IMR-90 (cell line): ENCODE results near the gene PRKAR1B. TPM values are rescaled to one million over a fixed set of nuclear protein-coding genes. Genes with fewer than 3 reads are reported as not detected.

Source experiments
- ATAC-seq: fragments of 200-7000 bp; cut with Tn5 transposase; 2 replicates; pipeline ENCODE4 v1.9.1; 2020; ENCODE audit warnings: low read depth, mild to moderate bottlenecking, moderate library complexity
- BruUV-seq: library from RNA; stranded (reverse); fragments of 400-500 nt; replicated peaks from 2 replicates; lab custom pipeline; 2021; lab: Mats Ljungman, UMichigan
- CTCF ChIA-PET: fragments of 300-600 bp; formaldehyde crosslinking; extraction: SDS; loops from one replicate; lab custom pipeline; 2021; ENCODE audit warnings: antibody characterized with exemption; lab: Yijun Ruan, JAX
- POLR2A ChIA-PET: fragments of 300-600 bp; sonication (Branson Sonifier 250); formaldehyde crosslinking; loops from one replicate; lab custom pipeline; 2022; ENCODE audit warnings: antibody characterized with exemption; ENCODE audit not compliant: unreplicated experiment; lab: Charles Lee
- DNase-seq: peaks from one replicate; pipeline ENCODE4 v3.0.0; 2013
- H2AFZ ChIP-seq: replicated peaks from 2 replicates; pipeline ENCODE3; 2013; ENCODE audit warnings: low read length, mild to moderate bottlenecking; ENCODE audit not compliant: poor library complexity
- H2AK5ac ChIP-seq: 2 replicates; pipeline ENCODE4 v1.6.1; 2013; ENCODE audit warnings: low read depth, low read length, inconsistent platforms
- H2AK9ac ChIP-seq: replicated peaks from 2 replicates; pipeline ENCODE3; 2013; ENCODE audit warnings: mild to moderate bottlenecking, low read depth, low read length, moderate library complexity; ENCODE audit not compliant: poor library complexity
- H2BK120ac ChIP-seq: 2 replicates; pipeline ENCODE4 v1.6.1; 2013; ENCODE audit warnings: low read depth, low read length, inconsistent platforms
- H2BK15ac ChIP-seq: 3 replicates; pipeline ENCODE4 v1.6.1; 2013; ENCODE audit warnings: low read depth, low read length, inconsistent platforms
- H2BK20ac ChIP-seq: 2 replicates; pipeline ENCODE4 v1.6.1; 2013; ENCODE audit warnings: low read depth, mild to moderate bottlenecking, inconsistent platforms, low read length, moderate library complexity
- H2BK5ac ChIP-seq: 2 replicates; pipeline ENCODE4 v1.6.1; 2013; ENCODE audit warnings: mild to moderate bottlenecking, low read depth, low read length, inconsistent platforms; ENCODE audit not compliant: poor library complexity, severe bottlenecking
- H3K14ac ChIP-seq: replicated peaks from 2 replicates; pipeline ENCODE4 v1.6.1; 2013; ENCODE audit warnings: low read depth, low read length, inconsistent platforms
- H3K18ac ChIP-seq: 2 replicates; pipeline ENCODE4 v1.6.1; 2013; ENCODE audit warnings: low read depth, low read length, control low read depth
- H3K23ac ChIP-seq: 2 replicates; pipeline ENCODE4 v1.6.1; 2013; ENCODE audit warnings: low read depth, low read length, inconsistent platforms
- H3K27ac ChIP-seq: 2 replicates; pipeline ENCODE4 v1.5.1; 2013; ENCODE audit warnings: mild to moderate bottlenecking, control low read depth, low read length; ENCODE audit not compliant: insufficient read depth
- H3K27me3 ChIP-seq: 2 replicates; pipeline ENCODE4 v1.6.1; 2013; ENCODE audit warnings: low read length; ENCODE audit not compliant: control insufficient read depth, insufficient read depth
- H3K36me3 ChIP-seq: 2 replicates; pipeline ENCODE4 v1.6.1; 2013; ENCODE audit warnings: low read length, mixed read lengths; ENCODE audit not compliant: control insufficient read depth, insufficient read depth
- H3K4ac ChIP-seq: 2 replicates; pipeline ENCODE4 v1.6.1; 2013; ENCODE audit warnings: low read depth, low read length, inconsistent platforms
- H3K4me1 ChIP-seq: 2 replicates; pipeline ENCODE4 v1.6.1; 2013; ENCODE audit warnings: low read length, mixed read lengths; ENCODE audit not compliant: control insufficient read depth, insufficient read depth
- H3K4me2 ChIP-seq: 2 replicates; pipeline ENCODE4 v1.6.1; 2013; ENCODE audit warnings: low read depth, mild to moderate bottlenecking, control low read depth, low read length, moderate library complexity
- H3K4me3 ChIP-seq: 2 replicates; pipeline ENCODE4 v1.5.1; 2013; ENCODE audit warnings: low read depth, mild to moderate bottlenecking, control low read depth, low read length, moderate library complexity; ENCODE audit not compliant: insufficient read depth
- H3K56ac ChIP-seq: 2 replicates; pipeline ENCODE4 v1.6.1; 2013; ENCODE audit warnings: low read length, inconsistent platforms; ENCODE audit not compliant: insufficient read depth; ENCODE audit errors: extremely low read depth
- H3K79me1 ChIP-seq, 2 experiments: 2 replicates each; pipeline ENCODE4 v1.6.1; 2013; ENCODE audit warnings: low read length in 2 of 2, inconsistent platforms in 1 of 2, low read depth in 1 of 2
- H3K9ac ChIP-seq: 2 replicates; pipeline ENCODE4 v1.6.1; 2013; ENCODE audit warnings: low read depth, low read length, control low read depth
- H3K9me1 ChIP-seq: 2 replicates; pipeline ENCODE4 v1.6.1; 2013; ENCODE audit warnings: low read length, inconsistent platforms; ENCODE audit not compliant: insufficient read depth
- H3K9me3 ChIP-seq: 2 replicates; pipeline ENCODE4 v1.6.1; 2013; ENCODE audit warnings: low read length; ENCODE audit not compliant: control insufficient read depth, insufficient read depth
- H4K20me1 ChIP-seq: 2 replicates; pipeline ENCODE4 v1.6.1; 2013; ENCODE audit warnings: low read length, inconsistent platforms; ENCODE audit not compliant: insufficient read depth
- H4K5ac ChIP-seq: 2 replicates; pipeline ENCODE4 v1.6.1; 2013; ENCODE audit warnings: mild to moderate bottlenecking, low read depth, low read length, control low read depth
- H4K8ac ChIP-seq, 2 experiments: 2 replicates each; pipeline ENCODE4 v1.6.1; 2013; ENCODE audit warnings: low read depth in 2 of 2, low read length in 2 of 2, control low read depth in 1 of 2, inconsistent platforms in 1 of 2
- H4K91ac ChIP-seq: 2 replicates; pipeline ENCODE4 v1.6.1; 2013; ENCODE audit warnings: low read depth, low read length, inconsistent platforms; ENCODE audit not compliant: insufficient read depth
- CEBPB ChIP-seq: IDR thresholded peaks from 2 replicates; pipeline ENCODE4 v1.6.1; 2012; ENCODE audit warnings: low read depth, low read length, improper control_type of control experiment
- RCOR1 ChIP-seq: IDR thresholded peaks from 2 replicates; pipeline ENCODE4 v1.6.1; 2012; ENCODE audit warnings: mild to moderate bottlenecking, low read length, improper control_type of control experiment; ENCODE audit not compliant: insufficient replicate concordance
- WGBS, 2 experiments: methylation state at CpG; one replicate each; pipeline versions ENCODE4 v1.1.5 to v1.1.7; 2013; ENCODE audit warnings: missing lambda C conversion rate in 2 of 2; ENCODE audit not compliant: insufficient read length in 1 of 2; ENCODE audit errors: extremely low coverage in 2 of 2; 5-methylcytosine and 5-hydroxymethylcytosine counted together
- dilution Hi-C: fragments of 300-500 bp; cut with HindIII; formaldehyde crosslinking; loops from one replicate; pipeline ENCODE4 v1.14.3; 2018; ENCODE audit warnings: low sequenced_read_pairs; ENCODE audit not compliant: unreplicated experiment
- in situ Hi-C: fragments of 300-500 bp; cut with MboI; formaldehyde crosslinking; loops from 3 replicates; pipeline ENCODE4 v1.14.3; 2019; ENCODE audit warnings: low sequenced_read_pairs, inconsistent platforms, mixed read lengths
- intact Hi-C: fragments of 100-400 bp; cut with micrococcal nuclease; formaldehyde crosslinking; loops from 2 replicates; pipeline ENCODE4 v1.10.0; 2022
- polyA plus RNA-seq, 3 experiments: library from polyadenylated mRNA; depleted of rRNA; stranded (reverse); fragments of >200 nt; gene quantifications; 2 replicates each; pipeline ENCODE4 v1.2.3, GENCODE V29; 2012; ENCODE audit warnings: low replicate concordance in 1 of 3
- total RNA-seq: library from RNA; depleted of rRNA; stranded (reverse); fragments of >200 nt; gene quantifications from 2 replicates; pipeline ENCODE4 v1.2.3, GENCODE V29; 2012

PRKAR1B gene
- total and polyA plus RNA-seq, 2 of the 4 experiments (the other 2 are of a cell fraction): 15.2 to 20.2 TPM

DNA sequence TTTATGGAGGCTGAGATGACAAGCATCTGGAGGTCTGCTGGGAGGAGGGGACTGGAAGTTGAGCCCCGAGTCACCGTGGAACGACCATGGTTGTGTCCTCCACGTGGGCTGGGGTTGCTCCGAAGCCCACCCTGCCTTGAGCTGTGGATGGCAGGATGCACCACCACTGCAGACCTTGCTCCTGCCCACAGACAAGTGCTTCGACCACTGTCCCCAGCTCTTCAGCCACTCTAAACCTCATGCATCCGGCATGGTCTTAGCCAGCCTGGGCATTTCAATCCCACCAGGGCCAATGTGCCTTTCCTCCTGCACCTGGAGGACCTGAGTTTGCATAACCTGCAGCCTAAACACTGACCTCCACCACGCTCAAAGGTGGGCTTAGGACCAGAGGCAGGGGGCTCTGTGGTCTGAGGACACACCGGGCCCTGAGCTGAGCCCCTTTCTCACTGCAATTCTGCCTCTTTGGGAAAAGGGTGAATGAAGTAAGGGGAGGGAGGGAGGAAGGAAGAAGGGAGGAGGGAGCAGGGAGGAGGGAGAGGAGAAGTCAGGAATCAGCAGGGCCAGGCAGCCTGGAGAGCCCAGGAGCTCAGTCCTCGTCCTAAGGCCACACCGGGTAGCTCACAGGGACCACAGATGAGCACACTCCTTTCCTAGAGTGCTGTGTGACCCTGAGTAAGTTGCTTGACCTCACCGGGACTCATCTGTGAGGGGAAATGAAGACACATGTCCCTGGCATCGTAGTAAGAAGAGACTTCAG, 45.4 kb downstream of the PRKAR1B start:
- in situ Hi-C loops (no loop called here), intact Hi-C loops (no loop called here)
- POLR2A ChIA-PET: no interaction called here

More for the DNA sequence above, 45.4 kb downstream of the PRKAR1B start:
- H3K23ac ChIP-seq: no peak overlapping the region
- DNase-seq (no peak), ATAC-seq (no peak)
- H3K4ac ChIP-seq: no peak overlapping the region
- WGBS, 2 experiments: 82% methylated on average over 6 of the region's 13 CpGs; no CpG with 5 or more reads in 1 of the 2 experiments
- peaks cover 12% of the 10 kb centered on the region for H3K9me3 ChIP-seq
- no peak overlapping the region for H2BK5ac ChIP-seq
- TF ChIP-seq CEBPB (no peak), RCOR1 (no peak)
- H3K79me1 ChIP-seq: no peaks in the 10 kb centered on the region
- H4K5ac ChIP-seq: no peak overlapping the region
- no peak overlapping the region for H3K4me3 ChIP-seq
- H3K27ac ChIP-seq: no peak overlapping the region
- H4K20me1 ChIP-seq: no peaks in the 10 kb centered on the region
- H3K14ac ChIP-seq: no peak overlapping the region
- H3K9ac ChIP-seq: no peak overlapping the region
- no peaks in the 10 kb centered on the region for H3K4me1 ChIP-seq
- BruUV-seq: no TSS peak
- H3K18ac ChIP-seq: no peak overlapping the region
- dilution Hi-C loops: no loop called here
- H2BK20ac ChIP-seq: no peak overlapping the region
- no peaks in the 10 kb centered on the region for H3K27me3 ChIP-seq
- no peak overlapping the region for H2BK120ac ChIP-seq
- H2AK5ac ChIP-seq: no peak overlapping the region
- no peak overlapping the region for H3K4me2 ChIP-seq
- CTCF ChIA-PET: interaction anchor here (0.6 kb wide), 1 partner anchor 37 kb away, joined by 3 read pairs; no protein-coding TSS in a partner anchor
- no peak overlapping the region for H2BK15ac ChIP-seq
- H3K56ac ChIP-seq: no peak overlapping the region
- no peak overlapping the region for H4K91ac ChIP-seq
- peaks cover 4% of the 10 kb centered on the region for H3K36me3 ChIP-seq
- no peaks in the 10 kb centered on the region for H3K9me1 ChIP-seq
- H4K8ac ChIP-seq: no peak overlapping the region
- no peak overlapping the region for H2AFZ ChIP-seq
- peak overlapping the region; percentile 29 for H2AK9ac ChIP-seq
